MM.1S (cell line): ENCODE results near the gene PLXNA2.

Experiments
- CTCF ChIP-seq: fragments of 300-600 bp; sonication (generic); IDR thresholded peaks from 2 replicates; pipeline ENCODE4 v1.5.1; 2016; ENCODE audit warnings: antibody characterized with exemption, low read length, mixed read lengths
- EZH2 ChIP-seq: fragments of 300-600 bp; sonication (generic); optimal IDR thresholded peaks from 2 replicates; pipeline ENCODE3; 2017; ENCODE audit warnings: low read depth, mild to moderate bottlenecking, antibody characterized with exemption, low read length, mixed read lengths

GRCh38 chr1:208151728-208152598 is 92.2 kb downstream of the PLXNA2 start:
- TF ChIP-seq CTCF: no peak
- TF ChIP-seq EZH2: no peak
